HG03521 (cell line): Measurements from ENCODE around the gene DSTN.

ENCODE experiments used
- ATAC-seq: cut with Tn5 transposase; IDR thresholded peaks from one replicate; pipeline ENCODE4 v1.9.1; 2021; ENCODE audit warnings: mild to moderate bottlenecking, moderate library complexity; ENCODE audit not compliant: unreplicated experiment

DSTN gene

GRCh38 chr20:17579369-17580039, 9.6 kb downstream of the DSTN start:
- no peak for ATAC-seq

- ATAC-seq = no peak
Observed at GRCh38 chr20:17580895-17581294, 11.0 kb downstream of the DSTN start.

GRCh38 chr20:17583126-17583525, 13.3 kb downstream of the DSTN start:
- ATAC-seq = no peak

GRCh38 chr20:17584689-17585088, 14.8 kb downstream of the DSTN start:
- ATAC-seq = no peak

- ATAC-seq = no peak
Observed at GRCh38 chr20:17586250-17586649, 16.4 kb downstream of the DSTN start.

GRCh38 chr20:17587148-17587547, 17.3 kb downstream of the DSTN start:
- ATAC-seq = no peak

GRCh38 chr20:17587824-17588223, 17.9 kb downstream of the DSTN start:
- ATAC-seq = no peak

- no peak for ATAC-seq
Observed at GRCh38 chr20:17589161-17589834, 19.4 kb downstream of the DSTN start.

GRCh38 chr20:17590245-17590644, 20.4 kb downstream of the DSTN start:
- no peak for ATAC-seq

- ATAC-seq = no peak
Observed at GRCh38 chr20:17593902-17594301, 24.0 kb downstream of the DSTN start.

- no peak for ATAC-seq
Observed at GRCh38 chr20:17594443-17594842, 24.6 kb downstream of the DSTN start.

- ATAC-seq = no peak
Observed at GRCh38 chr20:17595856-17596255, 26.0 kb downstream of the DSTN start.

- ATAC-seq = no peak
Observed at GRCh38 chr20:17598013-17598550, 28.2 kb downstream of the DSTN start.

GRCh38 chr20:17601957-17602356, 32.1 kb downstream of the DSTN start:
- no peak for ATAC-seq

- no peak for ATAC-seq
Observed at GRCh38 chr20:17602493-17602892, 32.6 kb downstream of the DSTN start.

- no peak for ATAC-seq
Observed at GRCh38 chr20:17605131-17605660, 35.3 kb downstream of the DSTN start.

GRCh38 chr20:17606001-17606400, 36.1 kb downstream of the DSTN start:
- ATAC-seq = no peak

- no peak for ATAC-seq
Observed at GRCh38 chr20:17608701-17609497, 39.0 kb downstream of the DSTN start.

- no peak for ATAC-seq
Observed at GRCh38 chr20:17609811-17610377, 40.0 kb downstream of the DSTN start.

GRCh38 chr20:17610566-17611289, 40.9 kb downstream of the DSTN start:
- no peak for ATAC-seq

- no peak for ATAC-seq
Observed at GRCh38 chr20:17611290-17611539, 41.3 kb downstream of the DSTN start.
